ENCODE measurements around the gene OR7G3.

The OR7G3 gene

GRCh38 chr19:9126900-9127405 is at the start of gene OR7G3:
Gene OR7G3 (minus strand): TSS chr19:9126950. CDS start chr19:9126950, 0 bp downstream.
- Histone ChIP-seq H3K9me3 (ENCODE audit: control insufficient read depth, insufficient read depth, low read depth, low read length) (peaks cover 11% of the 10 kb centered on the region; the same call in 1 of the 2 replicates), H3K27ac (ENCODE audit: low read depth, low read length) (no peak within 1 kb of the TSS), H3K4me3 (ENCODE audit: low read depth, low read length) (no peak within 1 kb of the TSS), H3K4me1 (ENCODE audit: control insufficient read depth, insufficient read depth, low read length) (no peaks in the 10 kb centered on the region), H3K36me3 (ENCODE audit: control insufficient read depth, insufficient read depth, low read length) (no peaks in the 10 kb centered on the region), H3K27me3 (ENCODE audit: control insufficient read depth, insufficient read depth, low read length) (peaks cover 10% of the 10 kb centered on the region; the same call in 1 of the 2 replicates), H3K9ac (ENCODE audit: low read length) (no peak within 1 kb of the TSS)

DNA sequence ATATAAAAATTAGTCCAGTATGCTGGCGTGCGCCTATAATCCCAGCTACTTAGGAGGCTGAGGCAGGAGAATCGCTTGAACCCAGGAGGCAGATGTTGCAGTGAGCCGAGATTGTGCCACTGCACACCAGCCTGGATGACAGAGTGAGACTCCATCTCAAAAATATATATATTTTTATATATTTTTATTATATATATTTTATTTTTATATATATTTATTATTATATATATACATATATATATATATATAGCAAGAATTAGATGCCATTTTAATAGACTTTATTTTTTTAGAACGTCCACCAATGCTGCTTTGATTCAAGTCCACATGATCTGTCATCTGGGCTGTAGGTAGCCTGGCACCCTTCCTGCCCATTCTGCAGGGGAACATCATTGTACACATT is 48.6 kb upstream of the OR7G3 start:
- Histone ChIP-seq H3K27me3 (ENCODE audit: control insufficient read depth, insufficient read depth, low read length) (no peaks in the 10 kb centered on the region; the same call in 1 of the 2 replicates), H3K27ac (ENCODE audit: low read depth, low read length) (no peak overlapping the region), H3K4me3 (ENCODE audit: low read depth, low read length) (no peak overlapping the region), H3K9me3 (ENCODE audit: control insufficient read depth, insufficient read depth, low read depth, low read length) (peaks cover 15% of the 10 kb centered on the region; the same call in 1 of the 2 replicates), H3K36me3 (ENCODE audit: control insufficient read depth, insufficient read depth, low read length) (no peaks in the 10 kb centered on the region), H3K4me1 (ENCODE audit: control insufficient read depth, insufficient read depth, low read length) (no peaks in the 10 kb centered on the region), H3K9ac (ENCODE audit: low read length) (no peak overlapping the region)

DNA sequence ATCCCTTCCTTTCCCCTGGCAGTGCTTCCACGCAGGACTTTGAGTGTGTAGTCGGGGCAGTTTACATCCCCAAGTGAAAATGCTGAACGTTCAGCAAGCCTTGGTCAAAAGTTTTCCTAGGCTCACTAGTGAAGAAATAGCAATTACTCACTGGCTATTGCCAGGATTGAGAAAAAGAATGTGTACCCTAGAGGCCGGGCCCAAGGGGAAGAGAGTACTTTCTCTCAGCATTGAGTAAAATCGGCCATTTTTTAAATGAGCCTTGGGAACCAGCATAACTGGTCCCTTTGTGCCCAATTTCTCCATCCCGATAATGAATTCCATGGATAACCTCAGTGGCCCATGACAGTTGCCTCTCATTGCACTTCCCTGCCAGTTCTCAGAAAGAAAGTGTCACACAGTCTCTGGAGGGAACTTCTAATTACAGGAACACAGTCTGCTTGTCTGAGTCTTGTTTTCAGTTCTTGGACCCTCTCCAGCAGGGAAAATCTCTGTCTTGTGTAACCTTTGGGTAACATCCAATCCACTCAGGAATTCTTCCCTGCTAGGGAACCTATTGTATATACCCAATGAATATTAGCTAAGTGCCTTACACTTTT is 44.7 kb upstream of the OR7G3 start:
- Histone ChIP-seq H3K9me3 (ENCODE audit: control insufficient read depth, insufficient read depth, low read depth, low read length) (peaks cover 11% of the 10 kb centered on the region; the same call in 1 of the 2 replicates), H3K27ac (ENCODE audit: low read depth, low read length) (no peak overlapping the region), H3K9ac (ENCODE audit: low read length) (no peak overlapping the region), H3K4me3 (ENCODE audit: low read depth, low read length) (no peak overlapping the region), H3K4me1 (ENCODE audit: control insufficient read depth, insufficient read depth, low read length) (no peaks in the 10 kb centered on the region), H3K27me3 (ENCODE audit: control insufficient read depth, insufficient read depth, low read length) (no peaks in the 10 kb centered on the region), H3K36me3 (ENCODE audit: control insufficient read depth, insufficient read depth, low read length) (no peaks in the 10 kb centered on the region)

DNA sequence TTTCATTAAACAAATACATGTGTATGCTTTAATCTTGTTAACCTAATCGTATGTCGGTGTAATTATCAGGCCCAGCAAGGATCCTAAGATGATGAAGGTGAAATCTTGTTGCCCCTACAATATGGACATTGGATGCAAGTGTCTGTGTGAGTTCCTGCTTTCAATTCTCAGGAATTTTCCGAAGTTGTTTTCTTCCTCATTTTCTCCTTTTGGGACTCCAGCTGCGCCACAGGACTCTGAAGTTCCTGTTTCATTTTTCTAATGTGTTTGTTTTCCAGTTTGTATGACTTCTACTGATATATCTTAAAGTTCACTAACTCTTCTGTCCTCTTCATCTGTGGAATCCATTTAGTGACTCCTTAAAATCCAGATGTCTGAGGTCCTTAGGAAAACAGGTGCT is 40.1 kb upstream of the OR7G3 start:
- Histone ChIP-seq H3K9ac (ENCODE audit: low read length) (no peak overlapping the region), H3K4me3 (ENCODE audit: low read depth, low read length) (no peak overlapping the region), H3K27ac (ENCODE audit: low read depth, low read length) (no peak overlapping the region), H3K9me3 (ENCODE audit: control insufficient read depth, insufficient read depth, low read depth, low read length) (peaks cover 8% of the 10 kb centered on the region; the same call in 1 of the 2 replicates), H3K36me3 (ENCODE audit: control insufficient read depth, insufficient read depth, low read length) (peaks cover 31% of the 10 kb centered on the region), H3K4me1 (ENCODE audit: control insufficient read depth, insufficient read depth, low read length) (no peaks in the 10 kb centered on the region), H3K27me3 (ENCODE audit: control insufficient read depth, insufficient read depth, low read length) (no peaks in the 10 kb centered on the region)

DNA sequence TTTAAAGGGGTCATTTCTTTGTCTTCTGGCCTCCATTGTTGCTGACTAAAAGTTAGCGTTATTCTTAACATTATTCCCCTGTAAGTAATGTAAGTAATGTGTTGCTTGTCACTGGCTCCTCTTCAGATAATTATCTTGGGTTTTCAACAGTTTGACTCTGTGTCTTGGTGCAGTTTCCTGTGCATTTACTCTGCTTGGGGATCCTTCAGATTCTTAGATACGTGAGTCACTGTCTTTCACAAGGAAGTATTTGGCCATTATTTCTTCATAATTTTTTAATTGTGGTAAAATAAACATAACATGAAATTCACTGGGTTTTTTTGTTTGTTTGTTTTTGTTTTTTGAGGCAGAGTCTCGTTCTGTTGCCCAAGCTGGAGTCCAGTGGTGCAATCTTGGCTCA is 38.5 kb upstream of the OR7G3 start:
- peaks cover 47% of the 10 kb centered on the region for H3K36me3 ChIP-seq (ENCODE audit: control insufficient read depth, insufficient read depth, low read length)
- no peak overlapping the region for H3K9ac ChIP-seq (ENCODE audit: low read length)
- no peaks in the 10 kb centered on the region for H3K27me3 ChIP-seq (ENCODE audit: control insufficient read depth, insufficient read depth, low read length)
- no peak overlapping the region for H3K27ac ChIP-seq (ENCODE audit: low read depth, low read length)
- no peaks in the 10 kb centered on the region for H3K4me1 ChIP-seq (ENCODE audit: control insufficient read depth, insufficient read depth, low read length)
- H3K4me3 ChIP-seq (ENCODE audit: low read depth, low read length) = no peak overlapping the region
- H3K9me3 ChIP-seq (ENCODE audit: control insufficient read depth, insufficient read depth, low read depth, low read length) = peaks cover 23% of the 10 kb centered on the region

GRCh38 chr19:9161427-9161826 is 34.7 kb upstream of the OR7G3 start:
- no peak overlapping the region for H3K27ac ChIP-seq (ENCODE audit: low read depth, low read length)
- peaks cover 41% of the 10 kb centered on the region for H3K9me3 ChIP-seq (ENCODE audit: control insufficient read depth, insufficient read depth, low read depth, low read length)
- H3K36me3 ChIP-seq (ENCODE audit: control insufficient read depth, insufficient read depth, low read length) = peaks cover 84% of the 10 kb centered on the region
- H3K4me3 ChIP-seq (ENCODE audit: low read depth, low read length) = no peak overlapping the region
- no peak overlapping the region for H3K9ac ChIP-seq (ENCODE audit: low read length)
- H3K27me3 ChIP-seq (ENCODE audit: control insufficient read depth, insufficient read depth, low read length) = no peaks in the 10 kb centered on the region
- H3K4me1 ChIP-seq (ENCODE audit: control insufficient read depth, insufficient read depth, low read length) = no peaks in the 10 kb centered on the region

- Histone ChIP-seq H3K4me3 (ENCODE audit: low read depth, low read length) (no peak overlapping the region), H3K27ac (ENCODE audit: low read depth, low read length) (no peak overlapping the region), H3K9ac (ENCODE audit: low read length) (no peak overlapping the region), H3K27me3 (ENCODE audit: control insufficient read depth, insufficient read depth, low read length) (no peaks in the 10 kb centered on the region), H3K36me3 (ENCODE audit: control insufficient read depth, insufficient read depth, low read length) (peaks cover 95% of the 10 kb centered on the region), H3K9me3 (ENCODE audit: control insufficient read depth, insufficient read depth, low read depth, low read length) (peaks cover 50% of the 10 kb centered on the region), H3K4me1 (ENCODE audit: control insufficient read depth, insufficient read depth, low read length) (no peaks in the 10 kb centered on the region)
Measured at GRCh38 chr19:9159891-9160290, 33.1 kb upstream of the OR7G3 start.

DNA sequence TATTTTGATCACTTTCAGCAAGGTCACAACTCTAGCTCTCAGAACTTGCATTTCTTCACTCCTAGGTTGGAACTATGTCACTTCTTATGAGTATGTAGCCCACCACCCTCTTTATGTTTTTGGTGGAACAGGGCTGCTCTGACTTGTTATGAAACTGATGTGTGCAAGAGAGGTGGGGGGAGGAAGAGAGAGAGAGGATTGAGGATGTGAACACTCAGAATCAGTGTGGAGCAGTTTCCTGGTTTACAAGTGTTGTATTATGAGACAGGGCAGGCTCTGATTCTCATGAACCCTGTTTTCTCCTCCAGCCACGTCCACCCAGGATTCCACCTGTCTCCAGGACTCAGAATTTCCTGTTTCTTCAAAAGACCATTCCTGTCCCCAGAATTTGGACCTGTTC is 29.6 kb upstream of the OR7G3 start:
- Histone ChIP-seq H3K9me3 (ENCODE audit: control insufficient read depth, insufficient read depth, low read depth, low read length) (peaks cover 66% of the 10 kb centered on the region), H3K4me1 (ENCODE audit: control insufficient read depth, insufficient read depth, low read length) (no peaks in the 10 kb centered on the region), H3K36me3 (ENCODE audit: control insufficient read depth, insufficient read depth, low read length) (peaks cover 94% of the 10 kb centered on the region), H3K27ac (ENCODE audit: low read depth, low read length) (no peak overlapping the region), H3K27me3 (ENCODE audit: control insufficient read depth, insufficient read depth, low read length) (no peaks in the 10 kb centered on the region), H3K9ac (ENCODE audit: low read length) (no peak overlapping the region), H3K4me3 (ENCODE audit: low read depth, low read length) (no peak overlapping the region)

DNA sequence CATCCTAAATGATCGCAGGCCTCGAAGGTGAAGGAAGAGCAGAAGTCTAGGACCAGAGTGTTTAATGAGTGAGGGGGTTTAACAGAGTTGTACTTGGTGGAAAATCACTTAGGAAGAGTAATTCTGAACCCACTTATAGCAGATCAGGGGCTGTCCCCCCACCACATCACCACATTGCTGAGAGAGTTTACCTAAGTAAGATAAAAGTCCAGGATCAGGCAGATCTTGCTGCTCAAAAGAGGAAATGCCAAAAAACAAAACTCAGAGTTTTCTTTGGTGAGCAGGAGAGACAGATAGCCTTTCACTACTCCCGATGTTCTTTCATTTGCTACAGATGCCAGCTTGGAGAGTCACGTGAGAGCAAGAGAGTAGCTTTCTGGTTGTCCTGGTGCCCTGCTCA is 28.8 kb upstream of the OR7G3 start:
- Histone ChIP-seq H3K4me1 (ENCODE audit: control insufficient read depth, insufficient read depth, low read length) (no peaks in the 10 kb centered on the region), H3K4me3 (ENCODE audit: low read depth, low read length) (no peak overlapping the region), H3K27me3 (ENCODE audit: control insufficient read depth, insufficient read depth, low read length) (no peaks in the 10 kb centered on the region), H3K27ac (ENCODE audit: low read depth, low read length) (no peak overlapping the region), H3K36me3 (ENCODE audit: control insufficient read depth, insufficient read depth, low read length) (peaks cover 93% of the 10 kb centered on the region), H3K9me3 (ENCODE audit: control insufficient read depth, insufficient read depth, low read depth, low read length) (peaks cover 65% of the 10 kb centered on the region), H3K9ac (ENCODE audit: low read length) (no peak overlapping the region)

DNA sequence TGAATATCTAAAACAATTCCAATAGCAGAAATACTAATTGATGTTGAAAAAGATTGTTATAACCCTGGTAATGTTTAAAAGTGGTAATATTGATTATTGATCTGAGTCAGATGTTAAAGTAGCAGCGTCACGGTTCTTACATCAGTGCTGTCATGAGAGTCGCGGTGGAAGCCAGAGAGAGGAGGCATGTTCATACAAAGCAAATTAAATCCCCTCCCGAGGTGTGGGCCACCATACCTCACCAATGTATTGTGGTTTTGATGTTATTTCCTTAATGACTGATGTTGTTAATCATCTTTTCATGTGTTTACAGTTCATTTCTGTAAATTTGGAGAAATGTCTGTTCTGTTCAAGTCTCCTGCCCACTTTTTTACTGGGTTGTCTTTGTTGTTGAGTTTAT is 24.6 kb upstream of the OR7G3 start:
- Histone ChIP-seq H3K9ac (ENCODE audit: low read length) (no peak overlapping the region), H3K9me3 (ENCODE audit: control insufficient read depth, insufficient read depth, low read depth, low read length) (peaks cover 80% of the 10 kb centered on the region), H3K27ac (ENCODE audit: low read depth, low read length) (no peak overlapping the region), H3K27me3 (ENCODE audit: control insufficient read depth, insufficient read depth, low read length) (no peaks in the 10 kb centered on the region), H3K36me3 (ENCODE audit: control insufficient read depth, insufficient read depth, low read length) (peaks cover 84% of the 10 kb centered on the region), H3K4me3 (ENCODE audit: low read depth, low read length) (no peak overlapping the region), H3K4me1 (ENCODE audit: control insufficient read depth, insufficient read depth, low read length) (no peaks in the 10 kb centered on the region)

DNA sequence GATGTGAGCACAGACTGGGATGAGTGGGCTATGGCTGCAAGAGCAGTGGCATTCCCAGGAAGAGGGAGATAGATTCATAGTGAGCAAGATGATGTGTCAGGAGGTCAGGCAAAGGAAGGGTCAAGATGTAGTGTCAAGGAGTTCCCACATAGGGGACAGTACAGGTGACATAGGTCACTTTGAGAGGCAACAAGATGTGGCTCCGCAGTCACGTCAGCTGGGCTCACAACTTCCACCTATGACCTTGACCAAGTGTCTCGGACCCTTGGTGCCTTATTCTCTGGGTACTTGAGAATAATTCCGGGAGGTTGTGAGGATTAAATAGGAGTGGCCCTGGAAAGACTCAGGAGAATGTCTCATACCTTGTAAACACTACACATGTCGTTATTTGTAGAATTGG is 23.9 kb upstream of the OR7G3 start:
- Histone ChIP-seq H3K9me3 (ENCODE audit: control insufficient read depth, insufficient read depth, low read depth, low read length) (peaks cover 79% of the 10 kb centered on the region), H3K27me3 (ENCODE audit: control insufficient read depth, insufficient read depth, low read length) (no peaks in the 10 kb centered on the region), H3K4me1 (ENCODE audit: control insufficient read depth, insufficient read depth, low read length) (no peaks in the 10 kb centered on the region), H3K9ac (ENCODE audit: low read length) (no peak overlapping the region), H3K36me3 (ENCODE audit: control insufficient read depth, insufficient read depth, low read length) (peaks cover 78% of the 10 kb centered on the region), H3K27ac (ENCODE audit: low read depth, low read length) (no peak overlapping the region), H3K4me3 (ENCODE audit: low read depth, low read length) (no peak overlapping the region)

Measured in HUES6 (cell line).